ENCODE data around the gene TRIM62.

DNA sequence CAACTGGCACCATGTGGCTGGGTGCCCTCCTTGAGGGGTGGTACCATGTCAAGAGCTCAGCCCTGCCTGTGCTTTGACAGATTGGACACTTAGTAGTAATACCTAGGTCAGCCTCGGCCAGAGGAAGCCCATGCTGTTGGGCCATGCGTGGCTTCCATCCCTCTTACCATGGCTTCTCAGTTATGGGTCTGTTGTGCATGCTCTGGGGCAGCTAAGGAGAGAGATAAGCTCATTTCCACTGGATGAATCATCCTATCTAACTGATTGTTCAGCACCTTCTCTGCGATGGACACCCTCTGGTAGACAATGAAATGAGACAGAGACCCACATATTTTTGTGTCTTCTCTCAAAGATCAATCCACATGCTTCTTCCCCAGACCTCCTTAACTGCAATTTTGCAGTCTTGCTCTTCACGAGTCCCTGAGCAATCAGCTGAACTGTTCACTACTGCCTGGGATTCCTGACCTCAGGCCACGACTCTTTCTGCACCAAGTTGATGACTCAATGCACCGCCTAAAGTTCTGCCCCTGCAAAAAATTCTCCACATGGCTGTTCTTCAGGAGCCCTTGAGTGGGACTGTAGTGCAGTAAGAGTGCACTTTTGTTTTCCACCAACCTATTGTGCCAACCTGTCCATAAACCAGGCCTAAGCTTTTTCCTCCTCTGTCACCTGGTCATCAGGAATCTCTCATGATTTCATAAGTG, 6.9 kb upstream of the TRIM62 start:
- TF ChIP-seq, protein P1, sequence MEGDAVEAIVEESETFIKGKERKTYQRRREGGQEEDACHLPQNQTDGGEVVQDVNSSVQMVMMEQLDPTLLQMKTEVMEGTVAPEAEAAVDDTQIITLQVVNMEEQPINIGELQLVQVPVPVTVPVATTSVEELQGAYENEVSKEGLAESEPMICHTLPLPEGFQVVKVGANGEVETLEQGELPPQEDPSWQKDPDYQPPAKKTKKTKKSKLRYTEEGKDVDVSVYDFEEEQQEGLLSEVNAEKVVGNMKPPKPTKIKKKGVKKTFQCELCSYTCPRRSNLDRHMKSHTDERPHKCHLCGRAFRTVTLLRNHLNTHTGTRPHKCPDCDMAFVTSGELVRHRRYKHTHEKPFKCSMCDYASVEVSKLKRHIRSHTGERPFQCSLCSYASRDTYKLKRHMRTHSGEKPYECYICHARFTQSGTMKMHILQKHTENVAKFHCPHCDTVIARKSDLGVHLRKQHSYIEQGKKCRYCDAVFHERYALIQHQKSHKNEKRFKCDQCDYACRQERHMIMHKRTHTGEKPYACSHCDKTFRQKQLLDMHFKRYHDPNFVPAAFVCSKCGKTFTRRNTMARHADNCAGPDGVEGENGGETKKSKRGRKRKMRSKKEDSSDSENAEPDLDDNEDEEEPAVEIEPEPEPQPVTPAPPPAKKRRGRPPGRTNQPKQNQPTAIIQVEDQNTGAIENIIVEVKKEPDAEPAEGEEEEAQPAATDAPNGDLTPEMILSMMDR (IDR thresholded peaks at IDR 0.05; ENCODE audit: insufficient read depth, low read length, poor library complexity, severe bottlenecking), result no peak
- TF ChIP-seq EZH2phosphoT487 (conservative IDR thresholded peaks at IDR 0.05; ENCODE audit: low read length), result no peak
